Measurements from ENCODE around the gene A2M. TPM values are rescaled to one million over a fixed set of nuclear protein-coding genes. Genes with fewer than 3 reads are reported as not detected.

The A2M gene
- total RNA-seq, 1 donor from 2014 or later: not detected

Other genes starting within 250 kb of the A2M start
- gene PHC1, start 201.4 kb downstream of the A2M start, total RNA-seq: 45.8 and 46.0 TPM in 2 replicates
- 202 and 229 TPM in 2 replicates for gene M6PR, start 166.3 kb downstream of the A2M start, total RNA-seq
- 1.9 and 3.1 TPM in 2 replicates for gene KLRG1, start 126.4 kb downstream of the A2M start, total RNA-seq
- not detected in 2 replicates for gene PZP, start 92.5 kb upstream of the A2M start, total RNA-seq

All from activated B cell treated with CpG ODN at 0.5 μM for 24 hours (primary cell).